GM23338 (cell line): ENCODE measurements around the gene NCDN.

Experiments
- CREB1 ChIP-seq: fragments of 250-450 bp; sonication (Bioruptor Pico); IDR thresholded peaks from 2 replicates; pipeline ENCODE4 v1.5.0; 2020; ENCODE audit warnings: low read depth, mild to moderate bottlenecking, moderate library complexity
- CTCF ChIP-seq, 2 experiments: fragments of 200-600 bp in 1 of 2; sonication (generic) in 1 of 2; conservative IDR thresholded peaks; 2 replicates each; pipeline versions ENCODE4 v1.5.1 to v1.6.1; 2016 to 2017; ENCODE audit warnings: antibody characterized with exemption in 2 of 2, low read depth in 2 of 2, mild to moderate bottlenecking in 2 of 2, moderate library complexity in 1 of 2
- EZH2 ChIP-seq: fragments of 200-600 bp; sonication (generic); IDR thresholded peaks from one replicate; pipeline ENCODE4 v1.8.0; 2017; ENCODE audit warnings: antibody characterized with exemption, mild to moderate bottlenecking, low read depth; ENCODE audit not compliant: unreplicated experiment
- STAT1 ChIP-seq: IDR thresholded peaks from one replicate; pipeline ENCODE4 v1.6.1; 2016; ENCODE audit warnings: antibody characterized with exemption; ENCODE audit not compliant: unreplicated experiment

GRCh38 chr1:35519432-35519831, 38.2 kb upstream of the NCDN start:
- TF ChIP-seq EZH2 = no peak
- no peak for TF ChIP-seq STAT1
- no peak for TF ChIP-seq CREB1 (CRISPR knock-in tag)
- TF ChIP-seq CTCF (conservative IDR thresholded peaks at IDR 0.05; ENCODE audit: low read depth in 2 of 2) = no peak
